Transverse colon (tissue), 4 donors: ENCODE measurements around the gene RUBCN.

Experiments
- POLR2AphosphoS5 ChIP-seq, 3 donors: sonication (generic); formaldehyde crosslinking; IDR thresholded peaks; one replicate each; pipeline ENCODE4 v1.6.1; 2016; ENCODE audit warnings: antibody characterized with exemption in 3 of 3
- TF ChIP-seq, protein P1 (sequence below), 5 experiments: fragments of 200-600 bp in 3 of 5; fragments of 450-650 bp in 2 of 5; sonication (generic) in 3 of 5; IDR thresholded peaks; 1 replicate in 2 of 5; 2 replicates in 3 of 5; pipeline ENCODE4 v1.5.1; 2016 to 2017; ENCODE audit warnings: antibody characterized with exemption in 5 of 5, inconsistent platforms in 3 of 5, mild to moderate bottlenecking in 2 of 5, moderate library complexity in 1 of 5

DNA sequence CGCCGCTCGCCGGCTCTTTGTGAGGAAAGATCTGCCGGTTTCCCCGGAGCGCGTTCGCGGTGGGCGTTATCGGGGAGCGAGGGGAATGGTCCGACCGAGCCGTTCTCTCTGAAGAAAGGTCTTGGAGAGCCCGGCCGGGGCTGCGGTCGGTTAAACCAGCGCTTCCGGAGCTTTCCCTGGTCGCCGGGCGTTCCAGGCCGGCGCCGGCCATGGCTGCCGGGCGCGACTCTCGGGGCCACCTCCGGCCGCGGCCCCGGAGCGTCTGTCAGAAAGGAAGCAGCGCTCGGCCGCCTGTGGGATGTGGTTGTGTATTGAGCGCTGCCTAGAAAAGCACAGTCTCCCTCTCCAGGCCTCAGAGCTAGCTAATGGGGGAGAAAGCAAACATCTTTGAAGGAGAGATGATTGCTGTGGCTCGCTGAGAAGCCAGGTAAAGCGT lies 13.7 kb upstream of the RUBCN start:
- TF ChIP-seq, protein P1, sequence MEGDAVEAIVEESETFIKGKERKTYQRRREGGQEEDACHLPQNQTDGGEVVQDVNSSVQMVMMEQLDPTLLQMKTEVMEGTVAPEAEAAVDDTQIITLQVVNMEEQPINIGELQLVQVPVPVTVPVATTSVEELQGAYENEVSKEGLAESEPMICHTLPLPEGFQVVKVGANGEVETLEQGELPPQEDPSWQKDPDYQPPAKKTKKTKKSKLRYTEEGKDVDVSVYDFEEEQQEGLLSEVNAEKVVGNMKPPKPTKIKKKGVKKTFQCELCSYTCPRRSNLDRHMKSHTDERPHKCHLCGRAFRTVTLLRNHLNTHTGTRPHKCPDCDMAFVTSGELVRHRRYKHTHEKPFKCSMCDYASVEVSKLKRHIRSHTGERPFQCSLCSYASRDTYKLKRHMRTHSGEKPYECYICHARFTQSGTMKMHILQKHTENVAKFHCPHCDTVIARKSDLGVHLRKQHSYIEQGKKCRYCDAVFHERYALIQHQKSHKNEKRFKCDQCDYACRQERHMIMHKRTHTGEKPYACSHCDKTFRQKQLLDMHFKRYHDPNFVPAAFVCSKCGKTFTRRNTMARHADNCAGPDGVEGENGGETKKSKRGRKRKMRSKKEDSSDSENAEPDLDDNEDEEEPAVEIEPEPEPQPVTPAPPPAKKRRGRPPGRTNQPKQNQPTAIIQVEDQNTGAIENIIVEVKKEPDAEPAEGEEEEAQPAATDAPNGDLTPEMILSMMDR (IDR thresholded peaks at IDR 0.05), result peak in 3 of 5 experiments; percentile 11 to 19 (median 15)
- TF ChIP-seq POLR2AphosphoS5 (IDR thresholded peaks at IDR 0.05), result peak in 2 of 3 donors; percentile 53 to 62
